ENCODE measurements around the gene KLHDC7B. TPM values are rescaled to one million over a fixed set of nuclear protein-coding genes. Genes with fewer than 3 reads are reported as not detected.

Gene KLHDC7B
- total and polyA plus RNA-seq, 10 of the 15 experiments (the other 5 are each of a cell fraction or from before 2014, with no cell fraction given) = 0.05 to 2.2 (median 0.93) TPM; not detected in 2

DNA sequence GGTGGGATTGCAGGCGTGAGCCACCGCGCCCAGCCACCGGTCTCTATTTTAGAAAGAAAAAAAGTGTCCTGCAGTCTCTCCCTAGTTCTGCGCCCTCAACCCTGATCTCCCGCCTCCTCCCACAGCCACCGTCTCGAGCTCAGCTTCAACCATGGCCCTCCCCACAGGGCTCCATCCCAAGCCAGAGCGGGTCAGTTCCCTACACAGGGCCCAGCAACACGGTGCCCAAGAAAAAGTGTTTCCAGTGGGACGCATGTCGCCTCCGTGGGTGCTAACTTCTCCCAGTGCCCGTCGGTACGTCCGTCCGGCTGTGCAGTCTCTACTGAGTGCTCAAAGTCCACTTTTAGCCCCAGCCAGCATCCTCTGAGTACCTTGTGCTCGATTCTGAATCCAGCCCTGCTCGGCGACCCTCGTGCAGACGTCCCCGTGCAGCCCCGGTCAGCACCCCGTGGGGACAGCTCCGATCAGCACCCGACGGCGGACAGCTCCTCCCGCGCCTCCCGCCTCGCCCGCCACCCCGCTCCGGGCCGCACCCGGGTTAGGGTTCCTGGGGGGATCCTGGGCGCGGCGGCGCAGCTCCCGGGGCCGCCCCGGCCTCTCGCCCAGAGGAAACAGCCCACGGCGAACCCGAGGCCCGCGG is 54.2 kb downstream of the KLHDC7B start:
- WGBS (ENCODE audit: insufficient coverage, insufficient replicate concordance, low lambda C conversion rate, missing lambda C conversion rate) = 24% methylated on average over 51 of the region's 52 CpGs
- Histone ChIP-seq H3K4me2 (ENCODE audit: control insufficient read depth, insufficient read depth) (no peak overlapping the region), H2AFZ (ENCODE audit: control insufficient read depth, low read depth, low read length) (no peak overlapping the region), H4K20me1 (ENCODE audit: control insufficient read depth, insufficient read depth) (no peaks in the 10 kb centered on the region), H3K4me3 (no peak overlapping the region), H3K9ac (ENCODE audit: control insufficient read depth, insufficient read depth, low read length) (no peak overlapping the region), H3K4me1 (ENCODE audit: control insufficient read depth, insufficient read depth, low read length) (no peaks in the 10 kb centered on the region), H3K36me3 (ENCODE audit: control insufficient read depth in 2 of 2, insufficient read depth in 2 of 2, low read length in 1 of 2) (no peaks in the 10 kb centered on the region), H3K9me3 (replicated peaks; ENCODE audit: control insufficient read depth, insufficient read depth, low read length) (no peaks in the 10 kb centered on the region), H3K27ac (ENCODE audit: control insufficient read depth, insufficient read depth) (no peak overlapping the region), H3K79me2 (ENCODE audit: control insufficient read depth, insufficient read depth, low read length) (no peaks in the 10 kb centered on the region), H3K27me3 (replicated peaks in 1 of 2; ENCODE audit: control insufficient read depth in 2 of 2, insufficient read depth in 2 of 2, low read length in 1 of 2) (peaks cover 5 to 6% of the 10 kb centered on the region in 2 experiments; a peak in 3 of 4 replicates)
- intact Hi-C loops (cut with micrococcal nuclease; ENCODE audit: unreplicated experiment) (no loop called here), in situ Hi-C loops (cut with MboI) (no loop called here)
- POLR2A ChIA-PET = no interaction called here
- CTCF ChIA-PET = interaction anchor here (0.5 kb wide), 1 partner anchor 47 kb away, joined by 3 read pairs; no protein-coding TSS in a partner anchor
- RAD21 ChIA-PET (ENCODE audit: unreplicated experiment) = no interaction called here
- FAIRE-seq (no peak), ATAC-seq (peak; percentile 59), DNase-seq (ENCODE audit: low read depth, low spot score) (no peak)
- SMC1A ChIA-PET (ENCODE audit: uncharacterized antibody, unreplicated experiment) = no interaction called here
- BruUV-seq (replicated peaks) = no TSS peak
- TF ChIP-seq NR2C1 (IDR thresholded peaks at IDR 0.05) = no peak
- TF ChIP-seq POLR2AphosphoS2 (IDR thresholded peaks at IDR 0.05; ENCODE audit: low read depth, low read length) = no peak
- TF ChIP-seq FOXK2 (IDR thresholded peaks at IDR 0.05) = no peak
- peak; percentile 92 for TF ChIP-seq SREBF1 (IDR thresholded peaks at IDR 0.05; ENCODE audit: low read length)
- no peak for TF ChIP-seq ETV6 (conservative IDR thresholded peaks at IDR 0.05 in 1 of 2, IDR thresholded peaks at IDR 0.05 in 1 of 2; ENCODE audit: borderline replicate concordance in 1 of 2, low read depth in 1 of 2)
- peak in 1 of 2 experiments; percentile 20; a peak in 1 of 4 replicates for TF ChIP-seq BHLHE40 (IDR thresholded peaks at IDR 0.05; ENCODE audit: borderline replicate concordance in 1 of 2, low read depth in 2 of 2, low read length in 1 of 2)
- TF ChIP-seq, protein P1, sequence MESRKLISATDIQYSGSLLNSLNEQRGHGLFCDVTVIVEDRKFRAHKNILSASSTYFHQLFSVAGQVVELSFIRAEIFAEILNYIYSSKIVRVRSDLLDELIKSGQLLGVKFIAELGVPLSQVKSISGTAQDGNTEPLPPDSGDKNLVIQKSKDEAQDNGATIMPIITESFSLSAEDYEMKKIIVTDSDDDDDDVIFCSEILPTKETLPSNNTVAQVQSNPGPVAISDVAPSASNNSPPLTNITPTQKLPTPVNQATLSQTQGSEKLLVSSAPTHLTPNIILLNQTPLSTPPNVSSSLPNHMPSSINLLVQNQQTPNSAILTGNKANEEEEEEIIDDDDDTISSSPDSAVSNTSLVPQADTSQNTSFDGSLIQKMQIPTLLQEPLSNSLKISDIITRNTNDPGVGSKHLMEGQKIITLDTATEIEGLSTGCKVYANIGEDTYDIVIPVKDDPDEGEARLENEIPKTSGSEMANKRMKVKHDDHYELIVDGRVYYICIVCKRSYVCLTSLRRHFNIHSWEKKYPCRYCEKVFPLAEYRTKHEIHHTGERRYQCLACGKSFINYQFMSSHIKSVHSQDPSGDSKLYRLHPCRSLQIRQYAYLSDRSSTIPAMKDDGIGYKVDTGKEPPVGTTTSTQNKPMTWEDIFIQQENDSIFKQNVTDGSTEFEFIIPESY (IDR thresholded peaks at IDR 0.05) = no peak
- no peak for TF ChIP-seq MYB (IDR thresholded peaks at IDR 0.05; ENCODE audit: borderline replicate concordance, low read depth, low read length)
- TF ChIP-seq RCOR1 (conservative IDR thresholded peaks at IDR 0.05; ENCODE audit: low read depth, low read length) = peak; percentile 71; the same call in 1 of the 2 replicates
- no peak for TF ChIP-seq ZSCAN29 (IDR thresholded peaks at IDR 0.05)
- no peak for TF ChIP-seq ZNF207 (IDR thresholded peaks at IDR 0.05; ENCODE audit: borderline replicate concordance)
- no peak for TF ChIP-seq KLF5 (IDR thresholded peaks at IDR 0.05; ENCODE audit: partially characterized antibody)
- TF ChIP-seq CREB1 (IDR thresholded peaks at IDR 0.05; ENCODE audit: low read depth) = no peak
- no peak for TF ChIP-seq RAD21 (IDR thresholded peaks at IDR 0.05; ENCODE audit: insufficient read depth, low read depth, low read length)
- no peak for TF ChIP-seq CHD2 (IDR thresholded peaks at IDR 0.05; ENCODE audit: borderline replicate concordance, low read depth, low read length)
- TF ChIP-seq, protein P2, sequence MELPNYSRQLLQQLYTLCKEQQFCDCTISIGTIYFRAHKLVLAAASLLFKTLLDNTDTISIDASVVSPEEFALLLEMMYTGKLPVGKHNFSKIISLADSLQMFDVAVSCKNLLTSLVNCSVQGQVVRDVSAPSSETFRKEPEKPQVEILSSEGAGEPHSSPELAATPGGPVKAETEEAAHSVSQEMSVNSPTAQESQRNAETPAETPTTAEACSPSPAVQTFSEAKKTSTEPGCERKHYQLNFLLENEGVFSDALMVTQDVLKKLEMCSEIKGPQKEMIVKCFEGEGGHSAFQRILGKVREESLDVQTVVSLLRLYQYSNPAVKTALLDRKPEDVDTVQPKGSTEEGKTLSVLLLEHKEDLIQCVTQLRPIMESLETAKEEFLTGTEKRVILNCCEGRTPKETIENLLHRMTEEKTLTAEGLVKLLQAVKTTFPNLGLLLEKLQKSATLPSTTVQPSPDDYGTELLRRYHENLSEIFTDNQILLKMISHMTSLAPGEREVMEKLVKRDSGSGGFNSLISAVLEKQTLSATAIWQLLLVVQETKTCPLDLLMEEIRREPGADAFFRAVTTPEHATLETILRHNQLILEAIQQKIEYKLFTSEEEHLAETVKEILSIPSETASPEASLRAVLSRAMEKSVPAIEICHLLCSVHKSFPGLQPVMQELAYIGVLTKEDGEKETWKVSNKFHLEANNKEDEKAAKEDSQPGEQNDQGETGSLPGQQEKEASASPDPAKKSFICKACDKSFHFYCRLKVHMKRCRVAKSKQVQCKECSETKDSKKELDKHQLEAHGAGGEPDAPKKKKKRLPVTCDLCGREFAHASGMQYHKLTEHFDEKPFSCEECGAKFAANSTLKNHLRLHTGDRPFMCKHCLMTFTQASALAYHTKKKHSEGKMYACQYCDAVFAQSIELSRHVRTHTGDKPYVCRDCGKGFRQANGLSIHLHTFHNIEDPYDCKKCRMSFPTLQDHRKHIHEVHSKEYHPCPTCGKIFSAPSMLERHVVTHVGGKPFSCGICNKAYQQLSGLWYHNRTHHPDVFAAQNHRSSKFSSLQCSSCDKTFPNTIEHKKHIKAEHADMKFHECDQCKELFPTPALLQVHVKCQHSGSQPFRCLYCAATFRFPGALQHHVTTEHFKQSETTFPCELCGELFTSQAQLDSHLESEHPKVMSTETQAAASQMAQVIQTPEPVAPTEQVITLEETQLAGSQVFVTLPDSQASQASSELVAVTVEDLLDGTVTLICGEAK (IDR thresholded peaks at IDR 0.05; ENCODE audit: borderline replicate concordance) = peak; percentile 75

Data from GM12878 (cell line).